Neuronal stem cell (in vitro differentiated cells): ENCODE data around the gene GSTCD.
"Not testable (repeated sequence)": the region's sequence is repeated elsewhere in the genome, so short reads cannot be mapped to it uniquely, and the experiment has no call there.

Source experiments
- DNase-seq: peaks from one replicate; pipeline ENCODE4 v3.0.0-alpha.2; 2013; ENCODE audit warnings: low spot score
- H2AFZ ChIP-seq: one replicate; pipeline ENCODE4 v1.6.1; 2013; ENCODE audit warnings: mild to moderate bottlenecking, low read length, inconsistent platforms
- H2AK5ac ChIP-seq: 2 replicates; pipeline ENCODE4 v1.6.1; 2013; ENCODE audit warnings: low read depth, mild to moderate bottlenecking, inconsistent platforms, low read length, moderate library complexity, mixed read lengths
- H2BK120ac ChIP-seq: 2 replicates; pipeline ENCODE4 v1.6.1; 2013; ENCODE audit warnings: low read depth, mild to moderate bottlenecking, inconsistent platforms, low read length, moderate library complexity, mixed read lengths
- H2BK12ac ChIP-seq: one replicate; pipeline ENCODE4 v1.6.1; 2013; ENCODE audit warnings: low read length, inconsistent platforms
- H2BK15ac ChIP-seq: 2 replicates; pipeline ENCODE4 v1.6.1; 2013; ENCODE audit warnings: mild to moderate bottlenecking, low read length, inconsistent platforms, mixed read lengths
- H2BK5ac ChIP-seq: one replicate; pipeline ENCODE4 v1.6.1; 2013; ENCODE audit warnings: inconsistent platforms, mild to moderate bottlenecking, low read length, moderate library complexity
- H3K14ac ChIP-seq: one replicate; pipeline ENCODE4 v1.6.1; 2013; ENCODE audit warnings: low read length, inconsistent platforms
- H3K18ac ChIP-seq: 2 replicates; pipeline ENCODE4 v1.6.1; 2013; ENCODE audit warnings: low read length, inconsistent platforms
- H3K23ac ChIP-seq: 2 replicates; pipeline ENCODE4 v1.6.1; 2013; ENCODE audit warnings: low read depth, mild to moderate bottlenecking, mixed read lengths, low read length, inconsistent platforms; ENCODE audit not compliant: poor library complexity
- H3K27ac ChIP-seq: replicated peaks from 3 replicates; pipeline ENCODE4 v1.5.1; 2013; ENCODE audit warnings: low read length, inconsistent platforms
- H3K27me3 ChIP-seq, 3 experiments: 2 replicates each; pipeline ENCODE4 v1.6.1; 2013; ENCODE audit warnings: low read length in 3 of 3, mild to moderate bottlenecking in 2 of 3, inconsistent platforms in 1 of 3, low read depth in 1 of 3, mixed read lengths in 1 of 3, moderate library complexity in 1 of 3; ENCODE audit not compliant: control insufficient read depth in 3 of 3, insufficient read depth in 3 of 3
- H3K36me3 ChIP-seq, 2 donors: replicated peaks in 1 of 2; 2 replicates each; pipeline ENCODE4 v1.6.1; 2013; ENCODE audit warnings: low read length in 2 of 2; ENCODE audit not compliant: control insufficient read depth in 2 of 2, insufficient read depth in 2 of 2
- H3K4ac ChIP-seq: 2 replicates; pipeline ENCODE4 v1.6.1; 2013; ENCODE audit warnings: inconsistent platforms, mild to moderate bottlenecking, low read length, moderate library complexity
- H3K4me1 ChIP-seq, 2 donors: 1 replicate in 1 of 2; 2 replicates in 1 of 2; pipeline ENCODE4 v1.6.1; 2013; ENCODE audit warnings: low read length in 2 of 2, low read depth in 1 of 2; ENCODE audit not compliant: control insufficient read depth in 2 of 2, insufficient read depth in 1 of 2
- H3K4me2 ChIP-seq: one replicate; pipeline ENCODE4 v1.6.1; 2013; ENCODE audit warnings: mild to moderate bottlenecking, low read length, inconsistent platforms; ENCODE audit not compliant: insufficient read depth, poor library complexity, severe bottlenecking
- H3K4me3 ChIP-seq, 2 donors: 2 replicates each; pipeline ENCODE4 v1.5.1; 2013; ENCODE audit warnings: low read length in 2 of 2, mild to moderate bottlenecking in 2 of 2, inconsistent platforms in 1 of 2, moderate library complexity in 1 of 2
- H3K79me1 ChIP-seq: one replicate; pipeline ENCODE4 v1.6.1; 2013; ENCODE audit warnings: low read depth, mild to moderate bottlenecking, inconsistent platforms, low read length, moderate library complexity
- H3K9ac ChIP-seq: one replicate; pipeline ENCODE4 v1.6.1; 2013; ENCODE audit warnings: mild to moderate bottlenecking, low read depth, low read length, inconsistent platforms; ENCODE audit not compliant: poor library complexity
- H3K9me3 ChIP-seq, 2 donors: replicated peaks in 1 of 2; 2 replicates each; pipeline versions ENCODE3 to v1.6.1; 2013; ENCODE audit warnings: low read length in 2 of 2, mild to moderate bottlenecking in 2 of 2, inconsistent platforms in 1 of 2, low read depth in 1 of 2, mixed read lengths in 1 of 2, moderate library complexity in 1 of 2; ENCODE audit not compliant: control insufficient read depth in 2 of 2, insufficient read depth in 1 of 2
- H4K8ac ChIP-seq: one replicate; pipeline ENCODE4 v1.6.1; 2013; ENCODE audit warnings: low read depth, mild to moderate bottlenecking, inconsistent platforms, low read length, moderate library complexity
- H4K91ac ChIP-seq: one replicate; pipeline ENCODE4 v1.6.1; 2013; ENCODE audit warnings: low read length, low read depth, mild to moderate bottlenecking, inconsistent platforms; ENCODE audit not compliant: poor library complexity
- WGBS, 2 donors: extraction: QIAGEN DNeasy Blood & Tissue Kit; methylation state at CpG; one replicate each; pipeline ENCODE4 v1.1.7; 2013; ENCODE audit warnings: missing lambda C conversion rate in 2 of 2, mixed read lengths in 1 of 2; ENCODE audit not compliant: insufficient read length in 2 of 2, insufficient replicate concordance in 1 of 2; ENCODE audit errors: extremely low coverage in 2 of 2; 5-methylcytosine and 5-hydroxymethylcytosine counted together

GSTCD gene

GRCh38 chr4:105851196-105851595 lies 142.6 kb downstream of the GSTCD start:
- Histone ChIP-seq H3K4ac (no peak overlapping the region), H2BK120ac (no peak overlapping the region), H3K79me1 (no peaks in the 10 kb centered on the region), H2AK5ac (no peak overlapping the region), H3K36me3 (peaks cover 0 to 6% of the 10 kb centered on the region in 2 donors), H3K14ac (no peak overlapping the region), H3K4me1 (no peaks in the 10 kb centered on the region), H3K18ac (no peak overlapping the region), H3K4me3 (no peak overlapping the region), H2BK15ac (no peak overlapping the region), H2BK12ac (no peak overlapping the region), H4K8ac (no peak overlapping the region), H2BK5ac (no peak overlapping the region), H3K27ac (no peak overlapping the region), H3K9me3 (no peaks in the 10 kb centered on the region), H2AFZ (no peak overlapping the region), H3K27me3 (no peaks in the 10 kb centered on the region), H4K91ac (no peak overlapping the region), H3K9ac (no peak overlapping the region), H3K4me2 (no peak overlapping the region), H3K23ac (no peak overlapping the region)
- DNase-seq = no peak
- no CpG with 5 or more reads among the region's 3 CpGs for WGBS, 2 donors

GRCh38 chr4:105852230-105852629 lies 143.6 kb downstream of the GSTCD start:
- not testable (repeated sequence) for H3K23ac ChIP-seq, H4K91ac ChIP-seq, H3K27ac ChIP-seq, H2BK5ac ChIP-seq, H3K9me3 ChIP-seq, H3K27me3 ChIP-seq, H2AK5ac ChIP-seq, H2AFZ ChIP-seq, H3K4me3 ChIP-seq, H3K79me1 ChIP-seq, H3K4me1 ChIP-seq, H3K36me3 ChIP-seq, H3K4me2 ChIP-seq, DNase-seq, H3K18ac ChIP-seq, H2BK120ac ChIP-seq, H2BK15ac ChIP-seq, H4K8ac ChIP-seq, H3K14ac ChIP-seq, H2BK12ac ChIP-seq, H3K4ac ChIP-seq
- no CpG with 5 or more reads among the region's 2 CpGs for WGBS, 2 donors
- H3K9ac ChIP-seq = peak overlapping the region; percentile 12

- WGBS, 2 donors = no CpG with 5 or more reads among the region's 10 CpGs
- no peak overlapping the region for H4K91ac ChIP-seq
- no peaks in the 10 kb centered on the region for H3K79me1 ChIP-seq
- H2AFZ ChIP-seq = no peak overlapping the region
- no peaks in the 10 kb centered on the region for H3K4me1 ChIP-seq
- no peak overlapping the region for H3K23ac ChIP-seq
- no peak overlapping the region for H2BK15ac ChIP-seq
- DNase-seq = no peak
- H3K4me2 ChIP-seq = no peak overlapping the region
- H3K27ac ChIP-seq = no peak overlapping the region
- H3K36me3 ChIP-seq = no peaks in the 10 kb centered on the region
- H2AK5ac ChIP-seq = no peak overlapping the region
- H2BK12ac ChIP-seq = no peak overlapping the region
- no peak overlapping the region for H3K18ac ChIP-seq
- H3K9me3 ChIP-seq = peaks cover 0 to 2% of the 10 kb centered on the region in 2 donors
- no peak overlapping the region for H3K4me3 ChIP-seq
- no peak overlapping the region for H4K8ac ChIP-seq
- H3K27me3 ChIP-seq = no peaks in the 10 kb centered on the region
- H3K4ac ChIP-seq = no peak overlapping the region
- no peak overlapping the region for H3K9ac ChIP-seq
- no peak overlapping the region for H2BK5ac ChIP-seq
- H3K14ac ChIP-seq = no peak overlapping the region
- no peak overlapping the region for H2BK120ac ChIP-seq
Observed at GRCh38 chr4:105858466-105859040, 150.0 kb downstream of the GSTCD start.

- Histone ChIP-seq H2BK120ac (no peak overlapping the region), H3K14ac (no peak overlapping the region), H3K23ac (no peak overlapping the region), H3K27me3 (no peaks in the 10 kb centered on the region), H3K4ac (no peak overlapping the region), H2AFZ (no peak overlapping the region), H2BK15ac (no peak overlapping the region), H3K4me1 (no peaks in the 10 kb centered on the region), H3K4me3 (no peak overlapping the region), H2AK5ac (no peak overlapping the region), H3K9me3 (peaks cover 0 to 2% of the 10 kb centered on the region in 2 donors), H3K4me2 (no peak overlapping the region), H4K8ac (no peak overlapping the region), H3K36me3 (no peaks in the 10 kb centered on the region), H3K9ac (no peak overlapping the region), H3K18ac (no peak overlapping the region), H2BK12ac (no peak overlapping the region), H4K91ac (no peak overlapping the region), H3K27ac (no peak overlapping the region), H3K79me1 (no peaks in the 10 kb centered on the region), H2BK5ac (no peak overlapping the region)
- DNase-seq = no peak
- no CpG with 5 or more reads among the region's 1 CpG for WGBS, 2 donors
Observed at GRCh38 chr4:105859233-105859632, 150.6 kb downstream of the GSTCD start.
